Astrocyte of the cerebellum (primary cell): ENCODE measurements around the gene NTN1.

Experiments
- DNase-seq: peaks from one replicate; pipeline ENCODE4 v3.0.0-alpha.2; 2011; ENCODE audit warnings: low read depth
- H3K4me3 ChIP-seq: 2 replicates; pipeline ENCODE4 v1.5.1; 2011; ENCODE audit warnings: mild to moderate bottlenecking, low read depth, low read length, moderate library complexity
- CTCF ChIP-seq: IDR thresholded peaks from 2 replicates; pipeline ENCODE4 v1.5.1; 2012; ENCODE audit warnings: low read length, low read depth, moderate library complexity, mild to moderate bottlenecking; ENCODE audit errors: missing control alignments
- in situ Hi-C: cut with HindIII; loops from 2 replicates; pipeline ENCODE4 v1.10.0; 2017; ENCODE audit warnings: low sequenced_read_pairs

Gene NTN1

DNA sequence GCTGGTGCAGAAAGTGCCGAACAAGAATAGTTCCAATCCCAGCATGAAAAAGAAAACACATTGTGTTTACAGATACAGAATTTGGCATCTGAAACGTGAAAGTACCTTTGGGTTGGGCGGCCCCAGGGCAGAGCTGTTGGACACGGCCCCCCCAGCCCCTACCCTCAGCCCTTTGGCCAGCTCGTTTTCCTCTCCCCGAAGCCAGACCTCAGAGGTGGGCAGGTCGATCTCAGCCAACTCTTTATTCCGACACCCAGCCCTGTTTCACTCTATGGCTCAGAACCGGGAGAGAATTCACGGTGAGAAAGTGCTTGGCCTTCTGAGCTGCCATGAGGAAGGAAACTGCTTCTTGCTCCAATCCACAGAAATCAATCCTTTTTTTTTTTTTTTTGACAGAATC lies 11.3 kb downstream of the NTN1 start:
- H3K4me3 ChIP-seq, result no peak overlapping the region
- no peak for DNase-seq
- in situ Hi-C loops, result no loop called here
- no peak for TF ChIP-seq CTCF

DNA sequence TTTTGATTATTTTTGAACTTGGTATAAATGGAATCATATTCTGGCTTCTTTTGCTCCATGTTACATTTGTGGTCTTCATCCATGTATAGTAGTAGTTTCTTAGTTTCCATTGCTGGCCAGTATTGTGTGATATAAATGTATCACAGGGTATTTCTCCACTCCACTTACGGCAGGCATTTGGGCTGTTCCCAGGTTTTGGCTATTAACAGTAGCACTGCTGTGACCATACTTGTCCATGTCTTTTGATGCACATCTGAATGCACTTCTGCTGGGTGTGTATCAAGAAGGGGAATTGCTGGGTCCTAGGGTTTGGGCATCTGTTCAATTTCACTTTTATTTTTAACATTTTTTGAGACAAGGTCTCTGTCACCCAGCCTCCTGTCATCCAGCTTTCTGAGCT lies 13.9 kb downstream of the NTN1 start:
- no peak overlapping the region for H3K4me3 ChIP-seq
- in situ Hi-C loops, result no loop called here
- no peak for TF ChIP-seq CTCF

DNA sequence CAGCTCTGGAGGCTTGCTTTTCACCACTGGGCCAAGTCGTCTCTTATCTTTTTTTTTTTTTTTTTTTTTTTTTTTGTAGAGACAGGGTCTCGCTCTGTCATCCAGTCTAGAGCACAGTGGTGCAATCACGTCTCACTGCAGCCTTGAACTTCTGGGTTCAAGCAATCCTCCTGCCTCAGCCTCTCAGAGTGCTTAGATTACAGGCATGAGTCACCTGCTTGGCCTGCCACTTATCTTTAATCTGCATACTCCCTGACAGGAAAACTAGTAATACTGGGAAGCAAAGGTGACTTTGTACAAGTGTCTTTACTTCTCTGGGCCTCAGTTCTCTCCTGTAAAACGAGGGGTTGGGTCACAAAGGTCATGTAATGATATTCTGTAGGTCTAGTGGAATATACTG lies 15.0 kb downstream of the NTN1 start:
- in situ Hi-C loops, result no loop called here
- H3K4me3 ChIP-seq, result no peak overlapping the region
- no peak for DNase-seq
- TF ChIP-seq CTCF, result no peak

More for the DNA sequence above, 13.9 kb downstream of the NTN1 start:
- DNase-seq, result no peak

DNA sequence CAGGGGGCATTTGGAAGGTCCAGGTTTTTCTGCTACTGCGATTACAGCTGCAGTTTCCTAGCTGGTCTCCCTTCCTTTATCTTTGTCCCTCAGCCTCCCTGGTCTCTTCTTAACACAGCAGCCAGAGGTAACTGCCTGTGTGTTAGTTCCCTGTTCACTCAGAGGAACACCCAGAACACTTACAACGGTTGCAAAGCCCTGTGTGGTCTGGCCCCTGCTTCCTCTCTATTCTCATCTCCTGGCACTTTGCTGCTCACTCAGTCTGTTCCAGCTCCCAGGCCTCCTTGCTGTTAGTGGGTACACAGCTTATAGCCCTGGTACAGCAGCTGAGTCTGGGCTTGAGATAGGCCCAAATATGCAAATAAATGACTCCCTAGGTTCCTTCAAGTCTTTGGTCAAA lies 16.4 kb downstream of the NTN1 start:
- TF ChIP-seq CTCF, result no peak
- DNase-seq, result no peak
- no peak overlapping the region for H3K4me3 ChIP-seq
- in situ Hi-C loops, result no loop called here

DNA sequence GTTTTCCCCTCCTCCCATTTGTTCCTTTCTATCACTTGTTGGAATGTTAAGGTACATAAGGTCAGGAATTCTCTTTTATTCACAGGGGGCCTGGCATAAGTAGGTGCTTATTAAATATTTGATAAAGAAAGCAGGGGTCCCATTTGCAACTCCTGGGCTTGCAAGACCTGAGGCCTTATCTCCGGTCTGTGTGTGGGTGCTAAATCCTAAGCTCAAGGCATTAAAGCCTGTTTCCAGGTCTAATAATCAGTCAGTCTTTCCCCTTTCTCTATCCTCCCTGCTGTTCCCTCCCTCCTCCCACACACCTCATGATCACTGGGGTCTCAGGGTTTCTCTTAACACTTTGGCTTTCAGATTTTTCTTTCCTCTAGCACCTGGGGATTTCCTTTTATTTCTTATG lies 17.1 kb downstream of the NTN1 start:
- H3K4me3 ChIP-seq, result no peak overlapping the region
- no peak for TF ChIP-seq CTCF
- in situ Hi-C loops, result no loop called here
- DNase-seq, result no peak

- H3K4me3 ChIP-seq, result no peak overlapping the region
- no peak for DNase-seq
- in situ Hi-C loops, result no loop called here
- TF ChIP-seq CTCF, result no peak
Observed at GRCh38 chr17:9044772-9045463, 23.6 kb downstream of the NTN1 start.
